Mesenchymal stem cell (in vitro differentiated cells and primary cell): ENCODE results near the gene DIP2B.

ENCODE experiments used
- DNase-seq: peaks from one replicate; pipeline ENCODE4 v3.0.0-alpha.2; 2013
- H2AFZ ChIP-seq: one replicate; pipeline ENCODE4 v1.6.1; 2013; ENCODE audit warnings: low read depth, mild to moderate bottlenecking, control low read depth, inconsistent platforms, low read length, moderate library complexity
- H2AK5ac ChIP-seq: 2 replicates; pipeline ENCODE4 v1.6.1; 2013; ENCODE audit warnings: low read length, moderate library complexity, mild to moderate bottlenecking, inconsistent platforms; ENCODE audit not compliant: severe bottlenecking
- H2BK120ac ChIP-seq: one replicate; pipeline ENCODE4 v1.6.1; 2013; ENCODE audit warnings: low read depth, mild to moderate bottlenecking, inconsistent platforms, low read length, moderate library complexity
- H2BK12ac ChIP-seq, 2 experiments: one replicate each; pipeline ENCODE4 v1.6.1; 2013; ENCODE audit warnings: inconsistent platforms in 2 of 2, low read length in 2 of 2, mild to moderate bottlenecking in 2 of 2, moderate library complexity in 2 of 2, control low read depth in 1 of 2
- H2BK15ac ChIP-seq: one replicate; pipeline ENCODE4 v1.6.1; 2013; ENCODE audit warnings: mild to moderate bottlenecking, low read depth, inconsistent platforms; ENCODE audit not compliant: poor library complexity, severe bottlenecking
- H2BK5ac ChIP-seq: 2 replicates; pipeline ENCODE4 v1.6.1; 2013; ENCODE audit warnings: low read depth, mild to moderate bottlenecking, low read length, control low read depth, inconsistent platforms; ENCODE audit not compliant: poor library complexity, severe bottlenecking
- H3K14ac ChIP-seq, 2 experiments: one replicate each; pipeline ENCODE4 v1.6.1; 2013; ENCODE audit warnings: inconsistent platforms in 2 of 2, low read length in 2 of 2, control low read depth in 1 of 2, mild to moderate bottlenecking in 1 of 2, moderate library complexity in 1 of 2
- H3K18ac ChIP-seq, 2 experiments: one replicate each; pipeline ENCODE4 v1.6.1; 2013; ENCODE audit warnings: inconsistent platforms in 2 of 2, low read length in 2 of 2, control low read depth in 1 of 2, low read depth in 1 of 2, mild to moderate bottlenecking in 1 of 2
- H3K23ac ChIP-seq, 2 experiments: one replicate each; pipeline ENCODE4 v1.6.1; 2013; ENCODE audit warnings: inconsistent platforms in 2 of 2, low read length in 2 of 2, mild to moderate bottlenecking in 2 of 2, moderate library complexity in 2 of 2, control low read depth in 1 of 2
- H3K27ac ChIP-seq: 2 replicates; pipeline ENCODE4 v1.5.1; 2013; ENCODE audit warnings: mild to moderate bottlenecking, moderate library complexity, low read length, control low read depth, inconsistent platforms; ENCODE audit not compliant: poor library complexity, severe bottlenecking
- H3K27me3 ChIP-seq, 2 experiments: 2 replicates each; pipeline versions ENCODE4 v1.6.1 to v1.7.0; 2013; ENCODE audit warnings: low read length in 2 of 2, mild to moderate bottlenecking in 2 of 2, moderate library complexity in 2 of 2, control low read depth in 1 of 2, inconsistent platforms in 1 of 2; ENCODE audit not compliant: control insufficient read depth in 1 of 2, insufficient read depth in 1 of 2
- H3K36me3 ChIP-seq, 2 experiments: 2 replicates each; pipeline versions ENCODE4 v1.6.1 to v1.7.0; 2013; ENCODE audit warnings: low read length in 2 of 2, control low read depth in 1 of 2, inconsistent platforms in 1 of 2, low read depth in 1 of 2, mild to moderate bottlenecking in 1 of 2; ENCODE audit not compliant: insufficient read depth in 2 of 2, control insufficient read depth in 1 of 2
- H3K4ac ChIP-seq, 2 experiments: one replicate each; pipeline ENCODE4 v1.6.1; 2013; ENCODE audit warnings: inconsistent platforms in 2 of 2, low read length in 2 of 2, mild to moderate bottlenecking in 2 of 2, moderate library complexity in 2 of 2, control low read depth in 1 of 2, low read depth in 1 of 2
- H3K4me1 ChIP-seq: 2 replicates; pipeline ENCODE4 v1.6.1; 2013; ENCODE audit warnings: low read depth, low read length, control low read depth; ENCODE audit not compliant: control insufficient read depth, insufficient read depth
- H3K4me2 ChIP-seq: 2 replicates; pipeline ENCODE4 v1.6.1; 2013; ENCODE audit warnings: low read length, mild to moderate bottlenecking, inconsistent platforms; ENCODE audit not compliant: poor library complexity, severe bottlenecking
- H3K4me3 ChIP-seq, 2 experiments: 2 replicates each; pipeline versions ENCODE4 v1.5.1 to v1.7.0; 2013; ENCODE audit warnings: low read length in 2 of 2, mild to moderate bottlenecking in 2 of 2, control low read depth in 1 of 2, low read depth in 1 of 2; ENCODE audit not compliant: insufficient read depth in 1 of 2
- H3K79me1 ChIP-seq: replicated peaks from 2 replicates; pipeline ENCODE4 v1.6.1; 2013; ENCODE audit warnings: mild to moderate bottlenecking, control low read depth, low read length, inconsistent platforms; ENCODE audit not compliant: poor library complexity, severe bottlenecking
- H3K9ac ChIP-seq: 2 replicates; pipeline ENCODE4 v1.7.0; 2013; ENCODE audit warnings: mild to moderate bottlenecking, low read length, moderate library complexity
- H3K9me3 ChIP-seq: 2 replicates; pipeline ENCODE4 v1.7.0; 2013; ENCODE audit warnings: mild to moderate bottlenecking, low read length; ENCODE audit not compliant: control insufficient read depth
- H4K8ac ChIP-seq: one replicate; pipeline ENCODE4 v1.6.1; 2013; ENCODE audit warnings: inconsistent platforms, mild to moderate bottlenecking, low read length, moderate library complexity
- H4K91ac ChIP-seq: one replicate; pipeline ENCODE4 v1.6.1; 2013; ENCODE audit warnings: mild to moderate bottlenecking, low read length, inconsistent platforms
- WGBS: methylation state at CpG from one replicate; pipeline ENCODE4 v1.1.7; 2013; ENCODE audit warnings: mixed read lengths; 5-methylcytosine and 5-hydroxymethylcytosine counted together

The DIP2B gene

GRCh38 chr12:50572760-50573159, 68.0 kb downstream of the DIP2B start:
- Histone ChIP-seq H2BK15ac (no peak overlapping the region), H4K91ac (no peak overlapping the region), H3K27ac (no peak overlapping the region), H3K4ac (no peak overlapping the region), H2BK120ac (no peak overlapping the region), H2AK5ac (no peak overlapping the region), H3K79me1 (peaks cover 24% of the 10 kb centered on the region), H4K8ac (no peak overlapping the region), H2AFZ (no peak overlapping the region), H2BK5ac (no peak overlapping the region), H3K9me3 (no peaks in the 10 kb centered on the region), H3K27me3 (no peaks in the 10 kb centered on the region), H3K36me3 (no peaks in the 10 kb centered on the region), H3K4me3 (no peak overlapping the region), H3K23ac (no peak overlapping the region), H2BK12ac (no peak overlapping the region), H3K4me1 (peaks cover 5% of the 10 kb centered on the region), H3K14ac (no peak overlapping the region), H3K18ac (no peak overlapping the region), H3K9ac (peak overlapping the region; percentile 63), H3K4me2 (no peak overlapping the region)
- peak; percentile 36 for DNase-seq
- WGBS: 83% methylated on average over 3 of the region's 3 CpGs

- Histone ChIP-seq H3K36me3 (no peaks in the 10 kb centered on the region), H4K91ac (no peak overlapping the region), H3K4me3 (no peak overlapping the region), H3K18ac (no peak overlapping the region), H2BK12ac (no peak overlapping the region), H2BK5ac (no peak overlapping the region), H3K9ac (peak overlapping the region; percentile 63), H3K79me1 (peaks cover 24% of the 10 kb centered on the region), H3K4ac (no peak overlapping the region), H2BK15ac (no peak overlapping the region), H4K8ac (no peak overlapping the region), H3K27ac (no peak overlapping the region), H3K4me2 (no peak overlapping the region), H2AK5ac (no peak overlapping the region), H3K14ac (no peak overlapping the region), H2BK120ac (no peak overlapping the region), H2AFZ (no peak overlapping the region), H3K4me1 (peaks cover 5% of the 10 kb centered on the region), H3K23ac (no peak overlapping the region), H3K27me3 (no peaks in the 10 kb centered on the region), H3K9me3 (no peaks in the 10 kb centered on the region)
- DNase-seq: no peak
- WGBS: 100% methylated on average over 2 of the region's 2 CpGs
Measured at GRCh38 chr12:50573271-50573670, 68.5 kb downstream of the DIP2B start.

- Histone ChIP-seq H2AFZ (no peak overlapping the region), H2BK12ac (no peak overlapping the region), H4K8ac (no peak overlapping the region), H3K4me1 (peaks cover 5% of the 10 kb centered on the region), H2BK5ac (no peak overlapping the region), H3K79me1 (peaks cover 24% of the 10 kb centered on the region), H3K36me3 (no peaks in the 10 kb centered on the region), H3K4ac (no peak overlapping the region), H3K23ac (no peak overlapping the region), H3K4me2 (no peak overlapping the region), H3K27ac (no peak overlapping the region), H4K91ac (no peak overlapping the region), H3K27me3 (no peaks in the 10 kb centered on the region), H3K9me3 (no peaks in the 10 kb centered on the region), H3K4me3 (peak overlapping the region in 1 of 2 experiments; percentile 38), H2BK15ac (no peak overlapping the region), H2BK120ac (no peak overlapping the region), H3K14ac (no peak overlapping the region), H3K9ac (peak overlapping the region; percentile 10), H2AK5ac (no peak overlapping the region), H3K18ac (peak overlapping the region in 1 of 2 experiments; percentile 74)
- no peak for DNase-seq
- WGBS: 73% methylated on average over 5 of the region's 5 CpGs
Measured at GRCh38 chr12:50574601-50575348, 70.0 kb downstream of the DIP2B start.

- no peak overlapping the region for H3K4me2 ChIP-seq
- no peak overlapping the region for H2BK15ac ChIP-seq
- no peak overlapping the region for H3K27ac ChIP-seq
- H3K14ac ChIP-seq: no peak overlapping the region
- no peak overlapping the region for H3K18ac ChIP-seq
- H3K4ac ChIP-seq: no peak overlapping the region
- no peak overlapping the region for H3K23ac ChIP-seq
- H3K27me3 ChIP-seq: no peaks in the 10 kb centered on the region
- H2AK5ac ChIP-seq: no peak overlapping the region
- no peak overlapping the region for H4K91ac ChIP-seq
- no peak overlapping the region for H2BK5ac ChIP-seq
- no peak overlapping the region for H4K8ac ChIP-seq
- no peak overlapping the region for H3K9ac ChIP-seq
- no peak overlapping the region for H2AFZ ChIP-seq
- no peak for DNase-seq
- no peaks in the 10 kb centered on the region for H3K9me3 ChIP-seq
- H3K36me3 ChIP-seq: peaks cover 0 to 2% of the 10 kb centered on the region in 2 experiments
- no peak overlapping the region for H2BK120ac ChIP-seq
- peaks cover 28% of the 10 kb centered on the region for H3K79me1 ChIP-seq
- no peak overlapping the region for H2BK12ac ChIP-seq
- 86% methylated on average over 1 of the region's 1 CpG for WGBS
- peaks cover 5% of the 10 kb centered on the region for H3K4me1 ChIP-seq
- no peak overlapping the region for H3K4me3 ChIP-seq
Measured at GRCh38 chr12:50579757-50580267, 75.0 kb downstream of the DIP2B start.
